HepG2 (cell line): ENCODE measurements around the gene CCDC142. TPM values are rescaled to one million over a fixed set of nuclear protein-coding genes. Genes with fewer than 3 reads are reported as not detected.

ENCODE experiments used
- ETV6 ChIP-seq: sonication (generic); formaldehyde crosslinking; conservative IDR thresholded peaks from 2 replicates; pipeline ENCODE4 v1.4.0; 2020; ENCODE audit warnings: missing genetic modification reagents
- HOXD1 ChIP-seq: sonication (generic); formaldehyde crosslinking; IDR thresholded peaks from 2 replicates; pipeline ENCODE4 v1.5.0; 2020; ENCODE audit warnings: missing genetic modification reagents
- KAT7 ChIP-seq: IDR thresholded peaks from 2 replicates; pipeline ENCODE4 v1.6.1; 2018; ENCODE audit warnings: borderline replicate concordance, missing compliant biosample characterization
- KLF12 ChIP-seq: sonication (generic); formaldehyde crosslinking; IDR thresholded peaks from 2 replicates; pipeline ENCODE4 v1.4.0; 2020; ENCODE audit warnings: missing genetic modification reagents, borderline replicate concordance
- MATR3 ChIP-seq: sonication (generic); formaldehyde crosslinking; IDR thresholded peaks from 2 replicates; pipeline ENCODE4 v1.4.0; 2020; ENCODE audit warnings: missing genetic modification reagents
- MAZ ChIP-seq, 2 experiments: sonication (generic) in 1 of 2; formaldehyde crosslinking in 1 of 2; IDR thresholded peaks; 2 replicates each; pipeline versions ENCODE4 v1.5.0 to v1.6.1; 2012 to 2020; ENCODE audit warnings: low read depth in 2 of 2, mild to moderate bottlenecking in 2 of 2, borderline replicate concordance in 1 of 2, improper control_type of control experiment in 1 of 2, low read length in 1 of 2, missing genetic modification reagents in 1 of 2, moderate library complexity in 1 of 2
- MED13 ChIP-seq: sonication (generic); formaldehyde crosslinking; IDR thresholded peaks from 2 replicates; pipeline ENCODE4 v1.5.0; 2020; ENCODE audit warnings: missing genetic modification reagents
- NFAT5 ChIP-seq: sonication (generic); formaldehyde crosslinking; IDR thresholded peaks from 2 replicates; pipeline ENCODE4 v1.4.0; 2020; ENCODE audit warnings: missing genetic modification reagents
- NFE2L1 ChIP-seq: sonication (generic); formaldehyde crosslinking; IDR thresholded peaks from 2 replicates; pipeline ENCODE4 v1.4.0; 2020; ENCODE audit warnings: missing genetic modification reagents, mild to moderate bottlenecking, borderline replicate concordance
- NFE2L2 ChIP-seq: fragments of 150-350 bp; IDR thresholded peaks from 2 replicates; pipeline ENCODE4 v1.6.1; 2014; ENCODE audit warnings: low read length
- PTBP1 ChIP-seq: fragments of 200-400 bp; formaldehyde crosslinking; IDR thresholded peaks from 2 replicates; pipeline ENCODE4 v1.6.1; 2018; ENCODE audit warnings: low read length, low read depth; ENCODE audit not compliant: poor library complexity, severe bottlenecking
- RAD21 ChIP-seq: fragments of 450-650 bp; formaldehyde crosslinking; IDR thresholded peaks from 2 replicates; pipeline ENCODE4 v1.5.0; 2020; ENCODE audit warnings: mild to moderate bottlenecking
- RARA ChIP-seq: IDR thresholded peaks from 2 replicates; pipeline ENCODE4 v1.6.1; 2016; ENCODE audit warnings: missing genetic modification reagents, missing compliant biosample characterization
- SAP130 ChIP-seq: IDR thresholded peaks from 2 replicates; pipeline ENCODE4 v1.6.1; 2016; ENCODE audit warnings: low read depth
- TCF12 ChIP-seq, 2 experiments: fragments of 450-650 bp in 1 of 2; sonication (generic) in 1 of 2; formaldehyde crosslinking in 1 of 2; IDR thresholded peaks; 2 replicates each; pipeline versions ENCODE4 v1.6.1 to v1.8.0; 2017 to 2022; ENCODE audit warnings: antibody characterized with exemption in 1 of 2, mild to moderate bottlenecking in 1 of 2, missing genetic modification reagents in 1 of 2, moderate library complexity in 1 of 2
- YEATS2 ChIP-seq: sonication (generic); formaldehyde crosslinking; IDR thresholded peaks from 2 replicates; pipeline ENCODE4 v1.4.0; 2020; ENCODE audit warnings: missing genetic modification reagents, borderline replicate concordance
- ZBTB8A ChIP-seq: sonication (generic); formaldehyde crosslinking; IDR thresholded peaks from 2 replicates; pipeline ENCODE4 v1.4.0; 2020; ENCODE audit warnings: mild to moderate bottlenecking, low read depth, missing genetic modification reagents, borderline replicate concordance
- ZNF280D ChIP-seq: sonication (generic); formaldehyde crosslinking; IDR thresholded peaks from 2 replicates; pipeline ENCODE4 v1.5.1; 2020; ENCODE audit warnings: mild to moderate bottlenecking, missing genetic modification reagents
- ZNF44 ChIP-seq: sonication (generic); formaldehyde crosslinking; IDR thresholded peaks from 2 replicates; pipeline ENCODE4 v1.5.1; 2020; ENCODE audit warnings: mild to moderate bottlenecking, missing genetic modification reagents
- ZNF468 ChIP-seq: sonication (generic); formaldehyde crosslinking; IDR thresholded peaks from 2 replicates; pipeline ENCODE4 v1.8.0; 2022; ENCODE audit warnings: mild to moderate bottlenecking, moderate library complexity, missing genetic modification reagents
- ZNF557 ChIP-seq: sonication (generic); formaldehyde crosslinking; IDR thresholded peaks from 2 replicates; pipeline ENCODE4 v1.4.0; 2020; ENCODE audit warnings: missing genetic modification reagents
- ZSCAN29 ChIP-seq: sonication (generic); formaldehyde crosslinking; conservative IDR thresholded peaks from 2 replicates; pipeline ENCODE4 v1.4.0; 2020; ENCODE audit warnings: mild to moderate bottlenecking, missing genetic modification reagents
- ZSCAN9 ChIP-seq: IDR thresholded peaks from 2 replicates; pipeline ENCODE4 v1.6.1; 2016; ENCODE audit warnings: borderline replicate concordance
- polyA plus RNA-seq, 8 experiments: library from polyadenylated mRNA; depleted of rRNA in 3 of 8; stranded (reverse) in 7 of 8; unstranded in 1 of 8; fragments of >200 nt; fragmentation: Illumina TruSeq in 4 of 8; extraction: Trizol in 4 of 8; gene quantifications; 2 replicates each; pipeline versions ENCODE4 v1.2.1 to v1.2.3, GENCODE V29; 2011 to 2016; ENCODE audit warnings: low read depth in 4 of 8, missing spikeins in 1 of 8, mixed read lengths in 1 of 8; ENCODE audit not compliant: insufficient read depth in 1 of 8
- total RNA-seq, 5 experiments: library from RNA; depleted of rRNA; stranded (reverse); fragments of >200 nt; fragmentation: Illumina TruSeq; extraction: Trizol; gene quantifications; 2 replicates each; pipeline ENCODE4 v1.2.3, GENCODE V29; 2016; ENCODE audit warnings: low read depth in 1 of 5

The CCDC142 gene
- total and polyA plus RNA-seq, 2 of the 13 experiments (the other 11 are each of a cell fraction or from before 2014, with no cell fraction given) = 14.7 to 30.4 TPM

GRCh38 chr2:74457549-74458131 is 25.2 kb downstream of the CCDC142 start (continued):
- TF ChIP-seq ZNF280D (CRISPR knock-in tag) (peak; percentile 81), ETV6 (0 out of 2 replicates have a peak, but pooled peaks have one; percentile 16), ZBTB8A (CRISPR knock-in tag) (no peak), ZNF44 (CRISPR knock-in tag) (no peak), KAT7 (CRISPR knock-in tag) (peak; percentile 88; the same call in 1 of the 2 replicates), NFAT5 (0 out of 2 replicates have a peak, but pooled peaks have one; percentile 8), NFE2L2 (no peak), SAP130 (CRISPR knock-in tag) (peak; percentile 93), RARA (CRISPR knock-in tag) (no peak), ZSCAN29 (CRISPR knock-in tag) (peak; percentile 80; the same call in 1 of the 2 replicates), RAD21 (CRISPR knock-in tag) (no peak; the same call in none of the 2 replicates), ZNF557 (no peak), HOXD1 (CRISPR knock-in tag) (peak; percentile 66; the same call in 1 of the 2 replicates), MED13 (peak; percentile 56; the same call in 1 of the 2 replicates), PTBP1 (peak; percentile 24), ZNF468 (CRISPR knock-in tag) (no peak), NFE2L1 (CRISPR knock-in tag) (no peak), KLF12 (no peak), ZSCAN9 (CRISPR knock-in tag) (peak; percentile 76), MAZ (IDR thresholded peaks at IDR 0.05; ENCODE audit: borderline replicate concordance, low read depth, low read length) (peak; percentile 3; the same call in 1 of the 2 replicates), MAZ (CRISPR knock-in tag; IDR thresholded peaks at IDR 0.05; ENCODE audit: low read depth) (no peak; the same call in 1 of the 2 replicates), TCF12 (IDR thresholded peaks at IDR 0.05) (no peak), TCF12 (CRISPR knock-in tag; IDR thresholded peaks at IDR 0.05) (peak; percentile 57; the same call in 1 of the 2 replicates), MATR3 (CRISPR knock-in tag) (no peak), YEATS2 (CRISPR knock-in tag) (peak; percentile 47; the same call in 1 of the 2 replicates)
